HG03565 (cell line): Measurements from ENCODE around the gene GORASP1.

Experiments used
- ATAC-seq: cut with Tn5 transposase; IDR thresholded peaks from one replicate; pipeline ENCODE4 v1.9.1; 2021; ENCODE audit warnings: mild to moderate bottlenecking, moderate library complexity; ENCODE audit not compliant: unreplicated experiment

GORASP1 gene

GRCh38 chr3:39103791-39104552, 3.5 kb downstream of the GORASP1 start:
- ATAC-seq: no peak

- ATAC-seq: no peak
Measured at GRCh38 chr3:39103324-39103693, 4.1 kb downstream of the GORASP1 start.

DNA sequence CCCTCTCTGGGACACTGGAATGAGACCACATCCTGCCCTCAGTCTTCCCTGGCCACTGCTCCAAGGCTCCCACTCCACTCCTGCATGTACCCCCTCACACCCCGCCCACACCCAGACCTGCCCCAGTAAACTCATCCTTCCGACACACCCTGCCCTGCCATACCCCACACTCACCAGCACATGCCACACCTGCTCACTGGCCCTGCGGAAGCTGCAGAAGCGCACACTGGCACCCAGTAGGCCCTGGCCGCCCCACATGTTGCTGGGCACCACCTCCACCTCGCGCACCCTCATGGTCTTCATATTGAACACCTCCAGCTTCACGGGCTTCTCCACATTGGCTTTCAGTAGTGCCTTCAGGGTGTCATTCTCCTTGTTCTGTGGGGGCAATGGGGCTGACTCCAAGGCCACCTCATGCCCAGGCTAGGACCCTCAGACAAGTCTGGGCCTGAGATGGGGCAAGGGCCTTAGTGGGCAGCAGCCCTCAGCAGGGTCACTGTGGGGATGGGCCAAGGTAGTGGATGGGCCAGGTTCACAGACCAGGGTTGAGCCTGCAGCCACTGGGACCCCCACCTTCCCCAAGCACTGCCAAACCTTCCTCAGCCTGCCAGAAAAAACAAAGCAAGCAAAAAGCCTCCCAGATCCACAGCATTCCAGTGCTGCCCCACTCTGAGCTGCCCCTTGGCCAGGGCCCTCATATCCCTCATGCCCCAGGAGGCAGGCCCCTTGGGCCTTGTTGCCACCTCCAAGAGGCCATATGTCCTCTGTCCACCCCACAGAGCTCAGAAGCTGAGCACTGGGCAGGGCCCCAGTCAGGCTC, 4.7 kb downstream of the GORASP1 start:
- no peak for ATAC-seq

DNA sequence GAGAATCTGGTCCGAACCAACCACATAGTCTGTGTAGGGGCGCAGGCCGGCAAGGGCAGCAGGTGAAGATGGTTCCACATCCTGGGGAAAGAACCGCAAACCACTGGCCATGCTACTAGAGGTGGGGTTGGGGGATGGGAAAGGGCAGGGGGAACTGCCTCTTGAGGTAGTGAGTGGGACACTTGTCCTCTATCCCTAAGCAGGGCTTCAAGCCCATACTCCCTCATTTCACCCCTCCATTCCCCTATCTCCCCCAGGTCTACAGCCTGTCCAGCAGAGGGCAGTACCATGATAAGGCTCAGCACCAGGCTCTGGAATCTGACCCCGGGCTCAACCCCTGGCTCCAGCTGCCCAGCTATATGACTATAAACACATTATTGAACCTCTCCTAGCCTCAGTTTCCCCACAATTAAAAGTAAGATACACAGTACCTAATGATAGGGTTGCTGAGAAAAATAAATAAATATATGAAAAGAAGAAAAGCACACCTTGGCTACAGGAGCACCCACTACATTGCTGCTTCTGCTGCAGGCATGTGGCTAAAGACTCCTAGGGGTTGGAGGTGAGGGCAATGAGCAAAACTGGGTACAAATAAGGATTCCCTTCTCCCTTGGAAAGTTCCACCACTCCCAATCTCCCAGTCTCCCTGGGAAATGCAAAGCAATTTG, 6.3 kb downstream of the GORASP1 start:
- ATAC-seq: peak; percentile 58

- no peak for ATAC-seq
Measured at GRCh38 chr3:39100500-39100886, 6.9 kb downstream of the GORASP1 start.

- ATAC-seq: no peak
Measured at GRCh38 chr3:39099738-39100499, 7.5 kb downstream of the GORASP1 start.

GRCh38 chr3:39099242-39099641, 8.2 kb downstream of the GORASP1 start:
- ATAC-seq: no peak

DNA sequence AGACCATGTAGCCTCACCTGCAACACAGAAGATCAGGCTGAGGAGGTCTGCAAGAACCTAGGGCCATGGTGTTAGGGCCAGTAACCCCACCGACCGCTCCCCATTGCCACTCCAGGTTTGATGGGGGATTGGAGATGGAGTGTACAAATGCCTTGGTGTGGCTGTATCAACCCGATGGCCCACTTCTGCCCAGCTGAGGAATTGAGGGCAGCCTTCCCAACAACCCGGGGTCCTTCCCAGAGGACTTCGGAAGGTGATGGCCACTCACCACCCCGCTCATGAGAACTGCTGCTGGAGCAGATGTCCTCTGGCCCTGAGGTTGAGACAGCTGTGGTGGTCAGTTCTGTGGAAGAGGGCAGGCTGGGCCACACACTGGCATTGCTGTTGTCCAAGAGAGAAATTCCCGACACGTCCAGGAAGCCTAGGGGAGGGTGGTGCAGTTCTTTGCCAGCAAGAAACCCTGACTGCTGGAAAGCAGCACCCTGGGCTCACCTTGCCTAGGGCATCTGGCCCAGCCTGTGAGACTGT, 8.9 kb downstream of the GORASP1 start:
- ATAC-seq: no peak

DNA sequence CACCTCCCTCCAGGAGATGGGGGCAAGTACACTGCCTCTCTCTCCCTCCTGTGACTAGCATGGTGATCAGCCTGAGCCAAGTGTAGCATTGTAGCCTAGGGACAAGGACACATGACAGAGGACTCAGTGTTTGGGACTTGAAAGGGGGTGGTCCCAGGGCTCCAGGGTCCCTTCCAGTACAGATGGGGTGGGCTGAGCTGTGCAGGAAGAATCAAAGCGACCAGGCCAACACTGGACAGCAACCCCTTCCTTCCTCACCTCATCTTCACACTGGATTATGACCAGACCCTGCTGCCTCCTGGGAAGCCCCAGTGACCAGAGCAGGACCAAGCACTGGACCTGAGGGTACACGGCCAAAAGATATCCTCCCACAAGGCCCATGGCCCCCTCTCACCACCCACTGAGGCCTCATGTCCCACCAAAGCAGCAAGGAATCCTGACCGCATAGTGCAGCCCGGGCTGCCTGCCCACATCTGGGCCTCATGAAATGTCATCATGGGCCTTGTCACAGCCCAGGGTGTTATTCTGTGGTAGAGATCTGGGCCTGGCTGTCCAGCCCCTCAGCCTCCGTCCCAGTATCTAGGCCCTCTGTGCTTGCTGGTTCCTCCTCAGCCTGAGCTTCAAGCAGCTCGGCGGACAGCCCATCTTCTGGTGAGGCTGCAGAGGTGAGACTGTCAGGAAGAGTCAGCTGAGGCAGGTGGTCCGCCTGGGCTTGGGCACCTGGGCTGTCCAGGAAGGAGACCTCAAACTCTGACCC, 9.5 kb downstream of the GORASP1 start:
- no peak for ATAC-seq

- no peak for ATAC-seq
Measured at GRCh38 chr3:39096775-39097174, 10.7 kb downstream of the GORASP1 start.

DNA sequence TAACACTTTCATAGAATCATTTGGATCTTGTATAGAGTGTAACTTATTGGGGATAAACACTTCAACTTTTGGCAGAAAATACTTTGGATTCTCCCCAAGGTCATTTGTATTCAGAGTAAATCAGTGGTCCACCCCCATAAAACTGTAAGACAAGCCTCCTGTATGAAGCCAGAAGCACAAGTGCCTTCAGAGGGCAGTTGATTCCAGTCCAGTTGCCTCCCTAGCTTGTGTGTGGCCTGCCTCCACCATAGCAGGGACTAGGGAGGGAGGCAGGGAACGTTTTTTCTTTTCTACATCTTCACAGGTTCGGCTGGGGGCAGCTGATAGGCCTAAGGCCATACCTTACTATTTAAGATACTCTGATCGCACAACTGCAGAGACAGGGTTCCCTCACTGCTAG, 11.6 kb downstream of the GORASP1 start:
- no peak for ATAC-seq

DNA sequence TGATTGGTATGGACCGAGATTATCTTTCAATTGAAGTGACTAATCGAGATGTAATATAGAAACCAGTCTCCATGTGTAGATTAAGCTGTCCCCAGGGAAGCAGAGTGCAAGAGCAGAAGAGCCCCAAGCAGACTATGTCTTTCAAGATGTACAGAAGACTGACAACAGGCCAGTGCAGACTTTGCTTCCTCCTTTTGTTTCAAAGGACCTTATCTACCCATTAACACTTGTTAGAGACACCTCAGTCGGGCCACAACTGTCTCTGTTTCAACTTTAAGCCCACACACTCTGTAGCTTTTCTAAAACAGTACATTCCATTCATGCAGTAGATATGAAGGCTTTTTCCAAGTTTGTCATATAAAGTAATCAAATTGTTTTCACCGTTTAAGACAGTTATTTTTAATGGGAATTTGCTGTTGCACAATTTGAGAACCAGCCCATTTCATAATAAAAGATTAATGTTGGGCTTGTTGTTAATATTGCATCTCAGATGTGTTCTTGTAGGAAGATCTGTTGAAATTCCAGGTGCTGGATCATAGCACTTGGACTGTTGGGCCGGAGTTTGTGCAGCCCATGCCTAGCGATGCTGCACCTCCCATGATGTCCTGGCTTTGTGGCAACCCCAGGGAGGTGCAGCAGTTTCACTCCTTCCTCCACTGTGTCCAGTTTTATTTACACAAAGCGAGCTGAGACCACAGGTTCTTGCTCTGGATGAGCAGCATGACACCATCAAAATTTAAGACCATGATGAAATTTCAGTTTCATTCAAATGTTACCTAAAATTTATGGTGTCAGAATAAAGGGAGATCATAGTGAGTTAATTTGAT, 12.4 kb downstream of the GORASP1 start:
- no peak for ATAC-seq

- ATAC-seq: no peak
Measured at GRCh38 chr3:39090922-39091321, 16.5 kb downstream of the GORASP1 start.

GRCh38 chr3:39088889-39089288, 18.5 kb downstream of the GORASP1 start:
- no peak for ATAC-seq

DNA sequence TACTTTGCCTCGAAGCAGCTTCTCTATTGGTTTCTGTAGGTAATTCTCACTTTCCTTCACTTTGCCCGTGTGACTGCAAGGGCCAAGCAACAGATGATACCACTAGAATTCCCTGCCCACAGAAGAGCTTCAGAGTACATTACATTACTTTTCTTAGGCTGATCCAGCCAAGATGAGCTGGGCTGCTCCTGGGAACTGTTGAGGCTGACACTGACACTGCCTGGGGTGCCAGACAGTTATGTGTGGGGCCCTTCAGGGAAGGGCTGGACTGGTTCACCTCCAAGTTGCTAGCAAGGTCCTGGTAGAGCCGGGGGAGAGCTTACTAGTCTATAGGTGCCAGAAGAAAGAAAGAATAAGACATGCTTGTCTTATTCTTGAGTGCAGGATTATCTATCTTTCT, 19.0 kb downstream of the GORASP1 start:
- no peak for ATAC-seq

- peak; percentile 53 for ATAC-seq
Measured at GRCh38 chr3:39086144-39086543, 21.3 kb downstream of the GORASP1 start.

GRCh38 chr3:39082666-39083313, 24.6 kb downstream of the GORASP1 start:
- no peak for ATAC-seq

GRCh38 chr3:39080026-39080425, 27.4 kb downstream of the GORASP1 start:
- ATAC-seq: no peak

DNA sequence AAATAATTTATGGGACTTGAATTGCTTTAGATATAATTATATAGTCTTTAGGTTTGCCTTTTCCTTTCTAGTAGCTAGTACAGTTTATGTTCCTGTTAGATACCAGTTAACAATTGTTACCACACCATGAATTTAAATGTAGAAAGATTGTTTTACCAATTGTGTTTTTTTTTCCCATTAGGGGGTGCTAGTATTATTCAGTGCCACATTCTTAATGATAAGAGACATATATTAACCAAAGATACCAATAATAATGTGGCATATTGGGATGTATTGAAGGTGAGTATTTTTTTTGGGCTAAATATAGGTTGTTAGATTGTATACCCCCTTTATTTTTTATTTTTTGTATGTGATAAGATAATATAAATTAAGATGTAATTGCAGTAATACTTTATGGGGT, 27.9 kb downstream of the GORASP1 start:
- no peak for ATAC-seq
